NCI-H1105 (cell line): ENCODE data around the gene PPFIBP1.

ENCODE experiments used
- DNase-seq: peaks from one replicate; lab custom pipeline; 2025; lab: John Stamatoyannopoulos, UW

Gene PPFIBP1

DNA sequence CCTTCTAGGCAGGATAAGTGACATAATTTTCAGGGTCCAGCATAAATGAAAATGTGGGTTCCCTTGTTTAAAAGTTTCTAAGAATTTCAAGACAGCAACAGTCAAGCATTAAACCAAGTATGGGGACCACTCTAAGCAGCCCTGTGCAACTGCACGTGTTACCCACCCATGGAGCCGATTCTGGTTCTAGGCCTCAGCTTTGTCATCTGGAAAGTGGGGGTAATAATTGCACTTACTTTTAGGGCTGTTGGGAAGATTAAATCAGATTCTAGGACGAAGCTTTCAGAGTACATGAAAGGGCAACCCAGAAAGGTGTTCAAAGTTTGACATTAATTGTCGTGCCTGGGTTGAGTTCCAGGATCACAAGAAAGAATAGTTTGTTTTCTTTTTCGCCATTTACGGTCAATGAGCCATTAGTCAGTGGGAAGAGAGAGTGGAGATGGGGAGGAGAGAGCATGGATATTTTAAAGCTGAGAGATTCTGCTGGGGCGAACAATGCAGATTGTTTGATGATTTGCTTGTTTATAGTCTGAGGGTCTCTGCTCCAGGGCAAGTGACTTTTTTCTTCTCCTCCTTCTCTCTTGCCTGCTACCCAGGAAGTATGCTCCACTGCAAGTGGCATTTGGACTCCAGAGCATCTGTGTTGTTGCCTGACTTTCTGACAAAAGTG, 10.7 kb upstream of the PPFIBP1 start:
- no peak for DNase-seq

GRCh38 chr12:27515671-27516070, 8.3 kb upstream of the PPFIBP1 start:
- no peak for DNase-seq

DNA sequence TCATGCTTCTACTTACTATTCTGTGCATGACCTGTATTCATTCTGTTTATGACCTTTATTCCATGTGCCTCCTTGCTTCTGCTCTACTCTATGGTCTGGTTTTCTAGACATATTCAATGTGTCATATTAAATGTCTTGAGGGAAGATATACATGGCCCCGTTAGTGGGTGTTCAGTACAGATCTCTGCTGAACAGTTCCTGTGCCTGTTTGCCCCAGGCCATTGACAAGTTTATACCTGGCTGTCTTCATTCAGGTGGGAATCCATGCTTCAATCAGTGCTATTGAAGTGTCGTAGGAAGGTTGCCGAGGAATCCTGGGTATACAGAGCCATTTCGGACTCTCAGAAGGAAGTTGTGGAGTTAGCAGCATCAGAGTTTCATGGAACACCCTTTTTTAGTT, 7.4 kb upstream of the PPFIBP1 start:
- no peak for DNase-seq

DNA sequence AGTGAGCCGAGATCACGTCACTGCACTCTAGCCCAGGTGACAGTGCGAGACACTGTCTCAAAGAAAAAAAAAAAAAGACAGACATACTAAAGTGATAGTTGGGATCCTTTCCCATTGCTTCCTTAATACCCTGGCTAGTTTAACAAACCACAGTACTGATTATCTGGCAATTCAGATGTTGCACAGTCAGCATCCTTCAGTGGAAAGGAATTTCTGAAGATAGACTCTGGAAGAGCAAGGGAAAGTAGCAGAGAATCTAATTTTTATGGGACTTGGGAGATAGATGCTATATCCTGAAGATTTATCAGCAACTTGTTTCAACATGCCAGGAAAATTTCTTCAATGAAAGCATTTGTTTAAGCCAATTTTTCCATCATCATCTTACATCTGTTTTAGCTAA, 6.5 kb upstream of the PPFIBP1 start:
- no peak for DNase-seq

DNA sequence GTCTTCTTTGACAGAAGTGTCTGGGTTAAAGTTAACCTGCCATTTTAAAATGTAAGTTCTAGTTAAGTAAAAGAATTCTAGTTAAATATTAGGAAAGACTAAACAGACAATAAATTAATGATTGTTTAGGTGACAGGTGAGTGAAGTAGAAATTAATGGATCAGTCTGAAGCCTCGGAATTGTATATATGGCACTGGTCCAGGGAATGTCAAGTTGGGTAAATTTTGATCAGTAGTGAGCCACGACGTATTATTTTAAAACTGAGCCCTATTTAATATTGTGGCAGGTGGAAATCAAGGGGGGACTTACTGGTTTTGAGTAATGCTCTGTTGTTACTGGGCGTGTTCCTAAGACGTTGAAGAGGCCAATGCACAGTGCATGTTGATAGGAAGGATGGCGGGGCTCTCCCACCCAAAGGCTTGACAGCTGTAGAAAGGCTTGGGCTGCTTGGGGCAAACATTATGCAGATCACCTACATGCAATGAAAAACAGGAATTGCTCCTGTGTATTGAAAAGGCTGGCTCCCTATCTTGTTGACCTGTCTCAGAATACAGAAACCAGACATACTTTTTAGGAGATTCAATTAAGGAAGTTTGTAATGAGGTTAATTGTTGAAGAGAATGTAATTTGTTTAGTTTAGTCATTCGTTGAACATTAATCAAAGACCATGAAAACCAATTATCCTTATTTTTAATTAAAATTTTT, 5.9 kb upstream of the PPFIBP1 start:
- DNase-seq = peak; percentile 39

DNA sequence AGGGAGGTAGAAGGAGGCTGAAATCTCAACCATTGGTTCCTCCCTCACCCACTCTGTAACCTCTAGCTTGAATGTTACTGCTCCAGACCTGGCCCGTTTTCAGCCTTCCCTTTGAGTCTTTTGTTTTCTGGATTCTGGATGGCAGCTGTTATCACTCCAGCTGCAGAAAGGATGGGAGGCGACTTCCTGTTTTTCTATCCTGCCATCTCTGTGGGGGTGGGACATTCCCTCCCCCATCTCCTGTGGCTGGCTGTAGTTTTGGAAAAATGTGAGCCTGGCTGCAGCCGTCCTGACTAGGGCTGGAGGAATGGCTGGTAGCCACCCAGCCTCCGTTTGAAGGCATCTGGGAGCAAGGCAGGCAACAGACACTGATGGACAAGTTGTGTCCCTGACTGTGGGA, 2.9 kb upstream of the PPFIBP1 start:
- DNase-seq = no peak

- no peak for DNase-seq
Observed at GRCh38 chr12:27521981-27522380, 2.0 kb upstream of the PPFIBP1 start.

- DNase-seq = peak; percentile 17
Observed at GRCh38 chr12:27523305-27523641, 733 bp upstream of the PPFIBP1 start.

GRCh38 chr12:27524494-27524835, 459 bp downstream of the PPFIBP1 start:
- DNase-seq = no peak

DNA sequence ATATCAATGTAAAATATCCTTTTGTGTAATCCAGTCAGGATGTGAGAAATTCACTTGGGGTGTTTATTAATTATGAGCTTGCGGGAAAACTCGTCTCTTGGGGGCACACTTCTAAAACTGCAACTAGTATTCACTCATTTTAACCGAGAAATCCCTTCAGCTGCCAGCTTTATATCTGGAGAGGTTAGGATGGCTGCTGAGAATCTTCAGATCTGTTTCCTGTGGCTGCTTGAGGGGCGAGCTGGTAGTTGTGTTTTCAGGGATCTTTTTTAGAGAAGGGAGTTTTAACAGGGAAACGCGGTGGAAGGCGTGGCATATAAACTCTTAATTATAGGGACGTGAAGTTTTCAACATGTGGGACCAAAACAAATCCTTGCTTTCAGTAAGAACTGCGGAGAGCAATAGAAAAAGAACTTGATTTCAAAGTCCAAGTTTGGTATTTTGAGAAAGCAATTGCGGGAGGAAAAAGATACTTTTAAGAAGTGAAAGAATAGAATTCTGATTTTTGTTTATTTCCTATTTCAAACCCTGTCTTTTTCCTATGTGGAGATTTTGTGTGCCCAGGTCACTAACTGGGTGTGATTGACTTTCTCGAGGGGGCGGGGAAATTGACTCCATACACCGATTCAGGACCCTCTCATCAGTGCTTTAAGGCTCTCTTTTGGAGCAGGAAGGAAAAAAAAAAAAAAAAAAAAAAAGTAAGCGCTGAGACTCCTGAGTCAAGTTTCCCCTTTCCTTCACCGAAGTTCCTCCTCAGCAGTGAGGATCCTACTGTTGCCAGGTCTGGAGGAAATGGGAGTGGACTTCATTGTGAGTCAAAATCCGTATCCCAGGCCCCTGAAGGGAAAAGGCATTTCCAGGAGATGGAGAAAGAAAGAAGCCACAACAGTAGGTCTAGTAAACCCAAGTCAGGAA, 1.1 kb downstream of the PPFIBP1 start:
- no peak for DNase-seq

- DNase-seq = no peak
Observed at GRCh38 chr12:27527512-27527911, 3.5 kb downstream of the PPFIBP1 start.

- no peak for DNase-seq
Observed at GRCh38 chr12:27528788-27529187, 4.8 kb downstream of the PPFIBP1 start.

DNA sequence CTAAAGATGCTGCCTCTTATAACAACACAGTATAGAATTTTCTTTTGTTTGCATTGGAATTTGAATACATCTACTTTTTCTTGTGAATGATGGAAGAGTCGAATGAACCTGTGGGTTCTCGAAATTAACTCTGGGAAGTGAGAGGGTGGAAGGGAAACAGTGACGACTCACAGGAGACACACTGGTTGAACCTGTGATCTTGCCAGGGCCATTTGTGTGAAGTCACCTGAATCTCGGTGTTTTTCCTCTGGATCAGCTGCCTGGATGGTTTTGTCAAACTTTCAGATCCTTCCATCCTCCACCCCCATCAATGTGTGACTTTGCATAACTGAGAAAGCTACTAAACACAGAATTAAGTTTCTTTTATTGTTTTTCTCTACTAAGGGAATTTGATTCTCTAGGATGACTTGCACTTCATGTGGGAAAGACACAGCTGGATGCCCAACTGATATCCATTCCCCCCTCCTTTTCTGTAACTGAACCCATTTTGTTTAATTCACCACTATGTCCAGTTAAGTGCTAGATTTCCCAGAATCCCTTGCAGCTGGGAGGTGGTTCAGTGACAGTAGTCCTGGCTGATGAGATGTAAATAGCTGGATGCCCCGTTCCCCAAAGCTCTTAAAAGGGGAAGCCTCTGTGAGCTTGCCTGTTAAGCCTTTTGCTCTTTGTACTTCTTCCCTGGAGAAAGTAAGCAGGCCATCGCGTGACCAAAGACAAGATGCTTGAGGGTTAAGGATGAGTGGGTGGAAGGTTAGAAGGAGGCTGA, 6.3 kb downstream of the PPFIBP1 start:
- DNase-seq = no peak

DNA sequence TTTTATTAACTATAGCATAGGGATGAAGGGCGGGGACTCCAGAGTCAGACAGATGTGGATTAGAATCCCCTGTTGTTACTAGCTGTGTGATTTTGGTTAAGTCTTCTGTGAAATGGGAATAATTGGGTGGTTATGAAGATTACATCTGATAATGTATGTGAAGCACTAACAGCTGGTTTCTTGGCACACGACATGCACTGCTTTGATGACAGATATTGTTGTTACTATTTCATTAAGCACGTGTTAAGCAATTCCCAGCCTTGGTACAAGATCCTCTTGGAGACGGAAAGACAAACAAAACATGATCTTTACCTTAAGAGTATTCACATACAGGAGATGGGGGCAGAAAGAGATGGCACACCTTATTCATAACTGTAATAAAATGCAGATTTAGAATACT, 7.9 kb downstream of the PPFIBP1 start:
- no peak for DNase-seq

DNA sequence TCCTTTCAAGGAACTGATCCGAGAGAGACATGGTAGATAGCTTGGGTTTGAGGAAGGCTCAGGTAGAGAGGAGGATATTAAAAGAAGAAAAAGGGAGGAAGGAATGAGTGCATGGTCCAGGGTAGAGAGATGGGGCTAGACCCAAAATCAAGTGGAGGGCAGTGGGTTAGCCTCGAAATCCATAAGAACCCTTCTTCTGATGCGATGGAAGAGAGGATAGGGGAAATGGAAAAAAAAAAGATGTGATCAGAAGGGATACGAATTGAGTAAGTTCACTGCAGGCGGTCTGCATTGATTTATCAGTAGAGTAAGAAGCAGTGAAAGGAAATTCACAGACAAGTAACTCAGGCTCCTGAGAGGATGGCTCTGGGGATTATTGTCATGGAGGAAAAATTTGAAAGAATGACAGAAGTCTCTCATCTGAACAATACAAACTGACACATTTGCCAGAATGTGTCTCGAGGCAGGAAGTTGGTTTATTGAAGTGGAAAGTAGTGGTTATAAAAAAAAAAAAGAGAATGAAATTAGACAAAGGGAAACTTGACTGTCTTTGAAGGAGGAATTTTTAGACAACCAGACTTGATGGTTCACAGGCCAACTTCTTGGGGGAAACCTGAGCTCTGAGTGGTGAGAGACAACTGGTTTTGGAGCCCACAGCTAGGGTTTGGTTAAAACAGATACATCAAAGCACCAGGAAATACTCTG, 10.2 kb downstream of the PPFIBP1 start:
- no peak for DNase-seq

DNA sequence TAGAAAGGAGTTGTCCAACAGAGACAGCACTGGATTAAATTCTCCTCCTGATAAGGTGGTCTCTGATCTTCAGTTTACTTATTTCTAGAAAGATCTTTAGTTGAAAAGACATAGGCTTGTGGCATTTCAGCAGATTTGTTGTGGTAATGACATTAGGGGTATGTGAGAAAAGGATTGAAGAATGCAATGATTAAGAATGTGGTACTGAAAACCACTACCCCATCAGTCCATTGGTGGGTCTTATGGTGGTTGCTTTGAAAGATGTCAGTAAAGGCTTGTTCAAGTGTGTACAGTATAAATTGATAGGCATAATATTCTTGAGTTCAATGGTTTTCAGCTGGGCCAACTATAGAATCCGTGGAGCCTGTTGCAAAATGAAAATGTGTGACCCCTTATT, 10.8 kb downstream of the PPFIBP1 start:
- no peak for DNase-seq

DNA sequence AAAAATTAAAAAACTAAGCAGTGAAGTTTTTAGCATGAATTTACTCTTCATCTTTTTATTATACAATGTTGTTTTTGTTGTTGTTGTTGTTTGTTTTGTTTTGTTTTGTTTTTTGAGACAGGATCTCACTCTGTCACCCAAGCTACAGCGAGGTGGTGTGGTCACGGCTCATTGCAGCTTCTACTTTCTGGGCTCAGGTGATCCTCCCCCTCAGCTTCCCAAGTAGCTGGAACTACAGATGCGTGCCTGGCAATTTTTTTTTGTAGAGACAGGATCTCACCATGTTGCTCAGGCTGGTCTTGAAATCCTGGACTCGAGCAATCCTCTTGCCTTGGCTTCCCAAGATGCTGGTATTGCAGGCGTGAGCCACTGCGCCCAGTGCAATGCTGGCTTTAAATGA, 11.3 kb downstream of the PPFIBP1 start:
- no peak for DNase-seq

- DNase-seq = no peak
Observed at GRCh38 chr12:27537855-27538675, 14.1 kb downstream of the PPFIBP1 start.

- no peak for DNase-seq
Observed at GRCh38 chr12:27539191-27539631, 15.2 kb downstream of the PPFIBP1 start.

DNA sequence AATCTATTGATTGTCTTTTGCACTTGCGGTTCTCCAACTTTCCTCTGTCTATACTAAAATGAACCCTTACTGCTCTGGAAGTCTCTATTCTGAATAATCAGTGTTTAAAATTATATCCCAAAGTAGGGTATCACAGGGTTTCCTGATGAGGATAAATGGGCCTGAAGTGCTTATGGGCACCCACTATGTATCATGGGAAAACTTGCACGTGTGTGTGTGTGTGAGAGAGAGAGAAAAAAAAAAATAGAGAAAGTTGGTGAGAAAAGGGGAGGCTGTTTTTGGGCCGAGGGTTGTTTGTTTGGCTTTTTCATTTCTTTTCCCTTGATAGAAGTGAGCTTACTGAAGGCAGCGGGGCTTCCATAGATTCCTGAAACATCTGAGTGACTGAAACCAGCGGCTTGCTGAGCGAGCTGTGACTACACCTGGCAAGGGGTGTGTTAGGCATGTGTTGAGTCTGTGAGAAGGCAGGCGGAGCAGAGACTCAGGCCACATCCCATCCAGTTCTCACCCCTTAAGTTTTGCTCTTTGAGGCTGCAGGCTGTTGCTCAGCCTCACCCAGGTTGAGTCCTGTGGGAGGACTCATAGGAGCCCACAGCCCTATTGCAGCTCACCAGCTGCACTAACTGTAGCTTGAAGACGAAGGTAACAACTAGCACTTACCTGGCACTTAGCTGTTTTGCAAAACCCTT, 17.2 kb downstream of the PPFIBP1 start:
- no peak for DNase-seq
